Neuronal stem cell (in vitro differentiated cells): Measurements from ENCODE around the gene SCGN.

Experiments used
- DNase-seq: peaks from one replicate; pipeline ENCODE4 v3.0.0-alpha.2; 2013; ENCODE audit warnings: low spot score
- H2AFZ ChIP-seq: one replicate; pipeline ENCODE4 v1.6.1; 2013; ENCODE audit warnings: mild to moderate bottlenecking, low read length, inconsistent platforms
- H2AK5ac ChIP-seq: 2 replicates; pipeline ENCODE4 v1.6.1; 2013; ENCODE audit warnings: low read depth, mild to moderate bottlenecking, inconsistent platforms, low read length, moderate library complexity, mixed read lengths
- H2BK120ac ChIP-seq: 2 replicates; pipeline ENCODE4 v1.6.1; 2013; ENCODE audit warnings: low read depth, mild to moderate bottlenecking, inconsistent platforms, low read length, moderate library complexity, mixed read lengths
- H2BK12ac ChIP-seq: one replicate; pipeline ENCODE4 v1.6.1; 2013; ENCODE audit warnings: low read length, inconsistent platforms
- H2BK15ac ChIP-seq: 2 replicates; pipeline ENCODE4 v1.6.1; 2013; ENCODE audit warnings: mild to moderate bottlenecking, low read length, inconsistent platforms, mixed read lengths
- H2BK5ac ChIP-seq: one replicate; pipeline ENCODE4 v1.6.1; 2013; ENCODE audit warnings: inconsistent platforms, mild to moderate bottlenecking, low read length, moderate library complexity
- H3K14ac ChIP-seq: one replicate; pipeline ENCODE4 v1.6.1; 2013; ENCODE audit warnings: low read length, inconsistent platforms
- H3K18ac ChIP-seq: 2 replicates; pipeline ENCODE4 v1.6.1; 2013; ENCODE audit warnings: low read length, inconsistent platforms
- H3K23ac ChIP-seq: 2 replicates; pipeline ENCODE4 v1.6.1; 2013; ENCODE audit warnings: low read depth, mild to moderate bottlenecking, mixed read lengths, low read length, inconsistent platforms; ENCODE audit not compliant: poor library complexity
- H3K27ac ChIP-seq: replicated peaks from 3 replicates; pipeline ENCODE4 v1.5.1; 2013; ENCODE audit warnings: low read length, inconsistent platforms
- H3K27me3 ChIP-seq, 3 experiments: 2 replicates each; pipeline ENCODE4 v1.6.1; 2013; ENCODE audit warnings: low read length in 3 of 3, mild to moderate bottlenecking in 2 of 3, inconsistent platforms in 1 of 3, low read depth in 1 of 3, mixed read lengths in 1 of 3, moderate library complexity in 1 of 3; ENCODE audit not compliant: control insufficient read depth in 3 of 3, insufficient read depth in 3 of 3
- H3K36me3 ChIP-seq, 2 donors: replicated peaks in 1 of 2; 2 replicates each; pipeline ENCODE4 v1.6.1; 2013; ENCODE audit warnings: low read length in 2 of 2; ENCODE audit not compliant: control insufficient read depth in 2 of 2, insufficient read depth in 2 of 2
- H3K4ac ChIP-seq: 2 replicates; pipeline ENCODE4 v1.6.1; 2013; ENCODE audit warnings: inconsistent platforms, mild to moderate bottlenecking, low read length, moderate library complexity
- H3K4me1 ChIP-seq, 2 donors: 1 replicate in 1 of 2; 2 replicates in 1 of 2; pipeline ENCODE4 v1.6.1; 2013; ENCODE audit warnings: low read length in 2 of 2, low read depth in 1 of 2; ENCODE audit not compliant: control insufficient read depth in 2 of 2, insufficient read depth in 1 of 2
- H3K4me2 ChIP-seq: one replicate; pipeline ENCODE4 v1.6.1; 2013; ENCODE audit warnings: mild to moderate bottlenecking, low read length, inconsistent platforms; ENCODE audit not compliant: insufficient read depth, poor library complexity, severe bottlenecking
- H3K4me3 ChIP-seq, 2 donors: 2 replicates each; pipeline ENCODE4 v1.5.1; 2013; ENCODE audit warnings: low read length in 2 of 2, mild to moderate bottlenecking in 2 of 2, inconsistent platforms in 1 of 2, moderate library complexity in 1 of 2
- H3K79me1 ChIP-seq: one replicate; pipeline ENCODE4 v1.6.1; 2013; ENCODE audit warnings: low read depth, mild to moderate bottlenecking, inconsistent platforms, low read length, moderate library complexity
- H3K9ac ChIP-seq: one replicate; pipeline ENCODE4 v1.6.1; 2013; ENCODE audit warnings: mild to moderate bottlenecking, low read depth, low read length, inconsistent platforms; ENCODE audit not compliant: poor library complexity
- H3K9me3 ChIP-seq, 2 donors: replicated peaks in 1 of 2; 2 replicates each; pipeline versions ENCODE3 to v1.6.1; 2013; ENCODE audit warnings: low read length in 2 of 2, mild to moderate bottlenecking in 2 of 2, inconsistent platforms in 1 of 2, low read depth in 1 of 2, mixed read lengths in 1 of 2, moderate library complexity in 1 of 2; ENCODE audit not compliant: control insufficient read depth in 2 of 2, insufficient read depth in 1 of 2
- H4K8ac ChIP-seq: one replicate; pipeline ENCODE4 v1.6.1; 2013; ENCODE audit warnings: low read depth, mild to moderate bottlenecking, inconsistent platforms, low read length, moderate library complexity
- H4K91ac ChIP-seq: one replicate; pipeline ENCODE4 v1.6.1; 2013; ENCODE audit warnings: low read length, low read depth, mild to moderate bottlenecking, inconsistent platforms; ENCODE audit not compliant: poor library complexity
- WGBS, 2 donors: extraction: QIAGEN DNeasy Blood & Tissue Kit; methylation state at CpG; one replicate each; pipeline ENCODE4 v1.1.7; 2013; ENCODE audit warnings: missing lambda C conversion rate in 2 of 2, mixed read lengths in 1 of 2; ENCODE audit not compliant: insufficient read length in 2 of 2, insufficient replicate concordance in 1 of 2; ENCODE audit errors: extremely low coverage in 2 of 2; 5-methylcytosine and 5-hydroxymethylcytosine counted together

The SCGN gene

DNA sequence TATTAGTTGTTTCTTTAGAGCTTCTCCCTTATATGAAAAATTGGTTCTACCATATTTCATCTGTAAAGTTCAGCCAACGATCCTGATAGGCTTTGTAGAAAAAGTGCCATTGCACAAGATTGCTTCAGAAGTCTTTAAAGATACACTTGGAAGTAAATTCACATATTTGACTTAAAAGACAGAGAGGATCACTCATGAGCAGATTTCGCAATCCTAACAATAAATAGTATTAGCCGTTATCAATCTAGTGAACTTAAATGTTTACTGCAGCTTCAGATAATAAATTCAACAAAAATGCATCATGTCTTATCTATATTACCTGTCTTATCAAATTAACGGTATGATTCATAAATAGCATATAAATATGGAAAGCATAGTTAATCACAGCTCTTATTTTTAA lies 93.8 kb downstream of the SCGN start:
- no peak for DNase-seq
- H3K4ac ChIP-seq: no peak overlapping the region
- no peak overlapping the region for H4K91ac ChIP-seq
- WGBS, 2 donors: no CpG with 5 or more reads among the region's 4 CpGs
- no peak overlapping the region for H3K14ac ChIP-seq
- H2BK5ac ChIP-seq: no peak overlapping the region
- H2BK120ac ChIP-seq: no peak overlapping the region
- no peak overlapping the region for H3K18ac ChIP-seq
- H2BK12ac ChIP-seq: no peak overlapping the region
- no peak overlapping the region for H2AFZ ChIP-seq
- no peak overlapping the region for H3K23ac ChIP-seq
- no peak overlapping the region for H3K9ac ChIP-seq
- no peak overlapping the region for H3K4me3 ChIP-seq
- H3K9me3 ChIP-seq: no peaks in the 10 kb centered on the region
- H3K27ac ChIP-seq: no peak overlapping the region
- no peak overlapping the region for H3K4me2 ChIP-seq
- no peaks in the 10 kb centered on the region for H3K27me3 ChIP-seq
- no peaks in the 10 kb centered on the region for H3K4me1 ChIP-seq
- H2BK15ac ChIP-seq: no peak overlapping the region
- no peaks in the 10 kb centered on the region for H3K36me3 ChIP-seq
- H3K79me1 ChIP-seq: no peaks in the 10 kb centered on the region
- H4K8ac ChIP-seq: no peak overlapping the region
- no peak overlapping the region for H2AK5ac ChIP-seq

DNA sequence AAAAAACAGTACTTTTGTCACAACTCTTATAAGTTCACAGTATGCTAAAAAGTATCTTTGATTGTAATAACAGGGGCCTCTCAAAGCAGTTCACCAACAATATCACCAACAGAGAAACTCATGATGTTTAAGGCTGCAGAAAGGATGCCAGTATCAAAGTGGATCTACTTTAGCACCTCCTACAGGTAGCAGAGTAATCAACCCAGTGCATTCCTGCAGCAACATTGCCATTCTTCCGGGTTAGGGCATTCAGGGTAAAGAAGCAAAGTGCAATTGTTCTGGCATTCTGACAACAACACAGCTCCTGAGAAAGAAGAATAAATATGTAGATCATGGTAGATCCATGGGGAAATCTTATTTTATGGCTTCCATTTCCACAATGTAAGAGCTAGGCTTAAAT lies 95.0 kb downstream of the SCGN start:
- no peak for DNase-seq
- Histone ChIP-seq H3K14ac (no peak overlapping the region), H4K8ac (no peak overlapping the region)

DNA sequence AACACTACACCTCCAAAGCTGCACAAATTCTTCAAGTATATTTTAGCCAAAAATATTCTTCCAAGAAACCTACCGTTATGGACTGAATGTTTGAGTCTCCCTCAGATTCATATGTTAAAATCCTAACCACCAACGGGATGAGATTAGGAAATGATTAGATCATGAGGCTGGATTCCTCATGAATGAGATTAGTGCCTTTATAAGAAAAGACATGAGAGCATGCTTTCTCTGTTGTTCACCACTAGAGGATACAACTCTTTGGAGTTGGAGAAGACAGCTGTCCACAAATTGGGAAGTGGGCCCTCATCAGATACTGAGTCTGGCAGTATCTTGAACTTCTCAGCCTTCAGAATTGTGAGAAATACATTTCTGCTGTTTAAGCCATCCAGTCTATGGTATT lies 95.5 kb downstream of the SCGN start:
- H3K27ac ChIP-seq: no peak overlapping the region
- H3K14ac ChIP-seq: no peak overlapping the region
- no peak overlapping the region for H3K18ac ChIP-seq
- H3K4me1 ChIP-seq: no peaks in the 10 kb centered on the region
- H3K79me1 ChIP-seq: no peaks in the 10 kb centered on the region
- H3K4me3 ChIP-seq: no peak overlapping the region
- H3K4ac ChIP-seq: no peak overlapping the region
- H3K27me3 ChIP-seq: no peaks in the 10 kb centered on the region
- H3K9me3 ChIP-seq: no peaks in the 10 kb centered on the region
- no peak overlapping the region for H2BK12ac ChIP-seq
- H2BK5ac ChIP-seq: no peak overlapping the region
- no peak overlapping the region for H2AK5ac ChIP-seq
- no peak for DNase-seq
- H3K36me3 ChIP-seq: no peaks in the 10 kb centered on the region
- no peak overlapping the region for H4K8ac ChIP-seq
- H4K91ac ChIP-seq: no peak overlapping the region
- H2BK120ac ChIP-seq: no peak overlapping the region
- H3K23ac ChIP-seq: no peak overlapping the region
- no peak overlapping the region for H3K4me2 ChIP-seq
- no peak overlapping the region for H2BK15ac ChIP-seq
- H3K9ac ChIP-seq: no peak overlapping the region
- no CpG with 5 or more reads among the region's 2 CpGs for WGBS, 2 donors
- H2AFZ ChIP-seq: no peak overlapping the region

More for the DNA sequence above, 95.0 kb downstream of the SCGN start:
- Histone ChIP-seq H2BK12ac (no peak overlapping the region), H2BK15ac (no peak overlapping the region), H3K23ac (no peak overlapping the region), H3K4me2 (no peak overlapping the region), H3K9me3 (no peaks in the 10 kb centered on the region), H3K79me1 (no peaks in the 10 kb centered on the region), H3K27ac (no peak overlapping the region), H3K27me3 (no peaks in the 10 kb centered on the region), H3K4ac (no peak overlapping the region), H3K4me3 (no peak overlapping the region), H3K4me1 (no peaks in the 10 kb centered on the region), H2BK5ac (no peak overlapping the region), H2BK120ac (no peak overlapping the region), H3K36me3 (no peaks in the 10 kb centered on the region), H2AFZ (no peak overlapping the region), H2AK5ac (no peak overlapping the region), H3K9ac (no peak overlapping the region), H4K91ac (no peak overlapping the region), H3K18ac (no peak overlapping the region)
- WGBS, 2 donors: no CpG with 5 or more reads among the region's 1 CpG

DNA sequence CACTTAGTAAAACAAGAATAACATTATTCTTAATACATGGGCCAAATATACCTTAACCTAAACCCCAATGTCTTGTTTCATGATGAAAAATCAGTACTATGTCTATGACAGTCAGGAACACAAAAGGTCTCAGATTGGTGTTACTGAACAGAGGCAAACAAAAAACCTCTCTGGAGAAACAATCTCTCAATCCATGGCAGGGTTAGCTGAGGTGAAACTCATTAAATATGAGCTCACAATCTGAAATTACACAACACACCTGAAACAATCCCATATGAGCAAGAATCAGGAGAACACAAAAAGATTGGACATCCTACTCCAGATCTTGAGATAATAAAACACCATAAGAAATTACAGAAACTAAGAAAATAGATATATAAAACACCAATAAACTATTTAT lies 96.0 kb downstream of the SCGN start:
- no peak overlapping the region for H3K4me2 ChIP-seq
- H2AK5ac ChIP-seq: no peak overlapping the region
- no peak overlapping the region for H3K27ac ChIP-seq
- no peak overlapping the region for H2BK120ac ChIP-seq
- no peak overlapping the region for H3K4ac ChIP-seq
- no peak overlapping the region for H2BK15ac ChIP-seq
- H3K4me1 ChIP-seq: no peaks in the 10 kb centered on the region
- no peaks in the 10 kb centered on the region for H3K9me3 ChIP-seq
- H3K4me3 ChIP-seq: no peak overlapping the region
- H4K8ac ChIP-seq: no peak overlapping the region
- no peak overlapping the region for H3K23ac ChIP-seq
- no peak overlapping the region for H2BK12ac ChIP-seq
- H3K14ac ChIP-seq: no peak overlapping the region
- H4K91ac ChIP-seq: no peak overlapping the region
- H3K79me1 ChIP-seq: no peaks in the 10 kb centered on the region
- H2AFZ ChIP-seq: no peak overlapping the region
- H3K18ac ChIP-seq: no peak overlapping the region
- no peaks in the 10 kb centered on the region for H3K27me3 ChIP-seq
- no peak overlapping the region for H3K9ac ChIP-seq
- H2BK5ac ChIP-seq: no peak overlapping the region
- no peaks in the 10 kb centered on the region for H3K36me3 ChIP-seq
- no peak for DNase-seq
